GM23248 (cell line): ENCODE results near the gene C5orf15. TPM values are rescaled to one million over a fixed set of nuclear protein-coding genes. Genes with fewer than 3 reads are reported as not detected.

Source experiments
- DNase-seq: peaks from one replicate; pipeline ENCODE4 v3.0.0-alpha.2; 2015
- H2AFZ ChIP-seq: fragments of 200-600 bp; sonication (generic); 2 replicates; pipeline ENCODE4 v1.6.1; 2016; ENCODE audit warnings: antibody characterized with exemption
- H3F3A ChIP-seq: fragments of 200-600 bp; sonication (generic); 2 replicates; pipeline ENCODE4 v1.6.1; 2016; ENCODE audit warnings: mild to moderate bottlenecking, antibody characterized with exemption, mixed run types; ENCODE audit not compliant: insufficient read depth
- H3K27ac ChIP-seq: fragments of 200-600 bp; sonication (generic); 2 replicates; pipeline ENCODE4 v1.5.1; 2016; ENCODE audit warnings: mild to moderate bottlenecking
- H3K27me3 ChIP-seq: fragments of 200-600 bp; sonication (generic); replicated peaks from 2 replicates; pipeline ENCODE4 v1.6.1; 2016; ENCODE audit warnings: mild to moderate bottlenecking; ENCODE audit not compliant: insufficient read depth
- H3K36me3 ChIP-seq: fragments of 200-600 bp; sonication (generic); 2 replicates; pipeline ENCODE4 v1.6.1; 2016; ENCODE audit warnings: low read depth, mild to moderate bottlenecking
- H3K4me1 ChIP-seq: fragments of 200-600 bp; sonication (generic); 2 replicates; pipeline ENCODE4 v1.6.1; 2016; ENCODE audit warnings: mild to moderate bottlenecking; ENCODE audit not compliant: insufficient read depth
- H3K4me2 ChIP-seq: fragments of 200-600 bp; sonication (generic); one replicate; pipeline ENCODE4 v1.6.1; 2016; ENCODE audit warnings: mild to moderate bottlenecking; ENCODE audit not compliant: unreplicated experiment
- H3K4me3 ChIP-seq: fragments of 200-600 bp; sonication (generic); 2 replicates; pipeline ENCODE4 v1.5.1; 2016; ENCODE audit warnings: mild to moderate bottlenecking
- H3K79me2 ChIP-seq: fragments of 200-600 bp; sonication (generic); 2 replicates; pipeline ENCODE4 v1.6.1; 2016; ENCODE audit warnings: mild to moderate bottlenecking; ENCODE audit not compliant: insufficient read depth
- H3K9ac ChIP-seq: fragments of 200-600 bp; sonication (generic); 2 replicates; pipeline ENCODE4 v1.6.1; 2016; ENCODE audit warnings: mild to moderate bottlenecking
- H3K9me2 ChIP-seq: fragments of 200-600 bp; sonication (generic); 2 replicates; pipeline ENCODE4 v1.6.1; 2016; ENCODE audit warnings: mixed run types, mild to moderate bottlenecking, moderate library complexity; ENCODE audit not compliant: insufficient read depth
- H3K9me3 ChIP-seq: fragments of 200-600 bp; sonication (generic); one replicate; pipeline ENCODE4 v1.6.1; 2017; ENCODE audit warnings: low read depth
- H4K20me1 ChIP-seq: fragments of 200-600 bp; sonication (generic); 2 replicates; pipeline ENCODE4 v1.6.0; 2016; ENCODE audit not compliant: insufficient read depth
- EZH2 ChIP-seq: fragments of 200-600 bp; sonication (generic); IDR thresholded peaks from 2 replicates; pipeline ENCODE4 v1.6.1; 2018; ENCODE audit warnings: antibody characterized with exemption, mild to moderate bottlenecking; ENCODE audit not compliant: insufficient read depth, poor library complexity, severe bottlenecking
- EZH2phosphoT487 ChIP-seq: fragments of 200-600 bp; sonication (generic); IDR thresholded peaks from 2 replicates; pipeline ENCODE4 v1.6.1; 2018; ENCODE audit warnings: antibody characterized with exemption, moderate library complexity, mild to moderate bottlenecking, low read depth; ENCODE audit not compliant: insufficient read depth
- WGBS, 2 experiments: methylation state at CpG; one replicate each; pipeline ENCODE4 v1.1.6; 2015 to 2017; ENCODE audit warnings: low lambda C conversion rate in 2 of 2, low coverage in 1 of 2; ENCODE audit errors: missing lambda C conversion rate in 2 of 2; 5-methylcytosine and 5-hydroxymethylcytosine counted together
- in situ Hi-C: fragments of 300-500 bp; cut with MboI; formaldehyde crosslinking; loops from 2 replicates; pipeline ENCODE4 v1.15.0; 2020
- polyA plus RNA-seq: library from polyadenylated mRNA; unstranded; fragments of >200 nt; fragmentation: Nextera tagmentation; extraction: Ambion mirVana; gene quantifications from 2 replicates; pipeline ENCODE4 v1.2.1, GENCODE V29; 2016
- total RNA-seq: library from RNA; depleted of rRNA; stranded (reverse); fragments of >200 nt; shearing (Covaris generic); gene quantifications from 2 replicates; pipeline ENCODE4 v1.2.3, GENCODE V29; 2014

Gene C5orf15
- total and polyA plus RNA-seq, 2 experiments from 2014 or later: 122 to 128 TPM

- 7 to 9% methylated on average over 11 of the region's 11 CpGs for WGBS, 2 experiments
- H3K9me2 ChIP-seq: no peaks in the 10 kb centered on the region
- H3K27me3 ChIP-seq: no peaks in the 10 kb centered on the region
- peak overlapping the region; percentile 91 for H3K4me3 ChIP-seq
- H3K9ac ChIP-seq: peak overlapping the region; percentile 97
- peak overlapping the region; percentile 96 for H3K4me2 ChIP-seq
- peaks cover 67% of the 10 kb centered on the region for H3K79me2 ChIP-seq
- no peaks in the 10 kb centered on the region for H3K9me3 ChIP-seq
- H3K36me3 ChIP-seq: 0 out of 2 replicates have a peak, but pooled peaks cover 4% of the 10 kb centered on the region
- H3F3A ChIP-seq: peaks cover 15% of the 10 kb centered on the region
- TF ChIP-seq EZH2 (no peak), EZH2phosphoT487 (no peak)
- in situ Hi-C loops: no loop called here
- H2AFZ ChIP-seq: no peak overlapping the region
- DNase-seq: peak; percentile 44
- no peaks in the 10 kb centered on the region for H4K20me1 ChIP-seq
- peaks cover 16% of the 10 kb centered on the region for H3K4me1 ChIP-seq
- peak overlapping the region; percentile 96 for H3K27ac ChIP-seq
Observed at GRCh38 chr5:134003064-134003816, 34.8 kb upstream of the C5orf15 start.

GRCh38 chr5:134001938-134002731 is 33.7 kb upstream of the C5orf15 start:
- Histone ChIP-seq H3K27me3 (no peaks in the 10 kb centered on the region), H4K20me1 (peaks cover 6% of the 10 kb centered on the region; the same call in 1 of the 2 replicates), H2AFZ (no peak overlapping the region), H3K27ac (0 out of 2 replicates have a peak overlapping the region, but pooled peaks have one; percentile 96), H3K9me3 (no peaks in the 10 kb centered on the region), H3K9ac (peak overlapping the region; percentile 97), H3K9me2 (no peaks in the 10 kb centered on the region), H3K4me2 (peak overlapping the region; percentile 96), H3K79me2 (peaks cover 78% of the 10 kb centered on the region), H3K36me3 (0 out of 2 replicates have a peak, but pooled peaks cover 4% of the 10 kb centered on the region), H3F3A (peaks cover 14% of the 10 kb centered on the region), H3K4me3 (peak overlapping the region; percentile 91), H3K4me1 (peaks cover 17% of the 10 kb centered on the region)
- TF ChIP-seq EZH2 (no peak), EZH2phosphoT487 (no peak)
- 80% methylated on average over 13 of the region's 13 CpGs for WGBS, 2 experiments
- in situ Hi-C loops: no loop called here
- DNase-seq: no peak

- Histone ChIP-seq H2AFZ (no peak overlapping the region), H3K4me2 (no peak overlapping the region), H3K27ac (no peak overlapping the region), H3K9me2 (no peaks in the 10 kb centered on the region), H3K4me3 (no peak overlapping the region), H3K27me3 (no peaks in the 10 kb centered on the region), H3K36me3 (0 out of 2 replicates have a peak, but pooled peaks cover 4% of the 10 kb centered on the region), H3K9ac (no peak overlapping the region), H3F3A (peaks cover 14% of the 10 kb centered on the region), H3K9me3 (no peaks in the 10 kb centered on the region), H3K79me2 (peaks cover 85% of the 10 kb centered on the region), H4K20me1 (peaks cover 6% of the 10 kb centered on the region; the same call in 1 of the 2 replicates), H3K4me1 (peaks cover 23% of the 10 kb centered on the region)
- in situ Hi-C loops: no loop called here
- TF ChIP-seq EZH2: no peak
- DNase-seq: no peak
- WGBS, 2 experiments: 95 to 96% methylated on average over 10 of the region's 10 CpGs
Observed at GRCh38 chr5:134000696-134001453, 32.5 kb upstream of the C5orf15 start.

DNA sequence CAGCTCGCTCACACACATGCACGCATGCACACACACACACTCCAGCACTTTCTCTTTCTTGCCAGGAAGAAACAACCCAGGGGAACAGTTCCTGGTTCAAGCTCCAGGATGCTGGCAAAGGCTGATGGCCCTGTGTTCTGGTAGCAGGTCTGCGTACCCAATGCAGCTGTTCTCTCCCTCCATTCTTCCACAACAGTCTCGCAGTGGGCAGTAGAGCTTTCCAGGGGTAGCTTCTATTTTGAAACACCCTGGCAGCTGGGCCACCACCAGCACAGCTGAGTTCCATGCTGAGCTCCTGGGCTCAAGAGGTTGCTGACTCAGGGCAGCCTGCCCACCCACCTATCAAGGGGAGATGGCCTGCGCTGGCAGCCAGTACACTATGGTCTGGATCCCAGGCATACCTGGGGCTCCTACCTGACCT is 31.7 kb upstream of the C5orf15 start:
- Histone ChIP-seq H2AFZ (no peak overlapping the region), H3K27me3 (no peaks in the 10 kb centered on the region), H3K9ac (no peak overlapping the region), H3K4me3 (no peak overlapping the region), H3K9me3 (no peaks in the 10 kb centered on the region), H4K20me1 (peaks cover 6% of the 10 kb centered on the region; the same call in 1 of the 2 replicates), H3F3A (peaks cover 14% of the 10 kb centered on the region), H3K79me2 (peaks cover 89% of the 10 kb centered on the region), H3K4me2 (no peak overlapping the region), H3K27ac (no peak overlapping the region), H3K4me1 (peaks cover 27% of the 10 kb centered on the region), H3K9me2 (no peaks in the 10 kb centered on the region), H3K36me3 (0 out of 2 replicates have a peak, but pooled peaks cover 4% of the 10 kb centered on the region)
- 94 to 96% methylated on average over 5 of the region's 5 CpGs for WGBS, 2 experiments
- in situ Hi-C loops: no loop called here
- DNase-seq: no peak
- TF ChIP-seq EZH2 (no peak), EZH2phosphoT487 (no peak)
